Astrocyte (in vitro differentiated cells and primary cell): Measurements from ENCODE around the gene FKBP11. TPM values are rescaled to one million over a fixed set of nuclear protein-coding genes. Genes with fewer than 3 reads are reported as not detected.

ENCODE experiments used
- DNase-seq: peaks from one replicate; pipeline ENCODE4 v3.0.0-alpha.2; 2010; ENCODE audit warnings: low read depth
- FAIRE-seq: peaks from 2 replicates; lab custom pipeline; 2011; peaks lifted over from hg19 to GRCh38; lab: Jason Lieb, UNC
- H2AFZ ChIP-seq: 2 replicates; pipeline ENCODE4 v1.6.0; 2012; ENCODE audit warnings: low read depth, low read length, inconsistent platforms
- H3K27ac ChIP-seq: 2 replicates; pipeline ENCODE4 v1.5.1; 2011; ENCODE audit warnings: low read depth, low read length, inconsistent platforms
- H3K27me3 ChIP-seq: 2 replicates; pipeline ENCODE4 v1.6.0; 2011; ENCODE audit warnings: low read length, inconsistent platforms; ENCODE audit not compliant: insufficient read depth
- H3K36me3 ChIP-seq: 2 replicates; pipeline ENCODE4 v1.5.1; 2011; ENCODE audit warnings: low read length, inconsistent platforms; ENCODE audit not compliant: insufficient read depth
- H3K4me1 ChIP-seq: 2 replicates; pipeline ENCODE4 v1.5.1; 2011; ENCODE audit warnings: low read length, inconsistent platforms; ENCODE audit not compliant: insufficient read depth
- H3K4me2 ChIP-seq: 2 replicates; pipeline ENCODE4 v1.6.0; 2012; ENCODE audit warnings: low read length, inconsistent platforms
- H3K4me3 ChIP-seq: 2 replicates; pipeline ENCODE4 v1.5.1; 2011; ENCODE audit warnings: low read depth, mild to moderate bottlenecking, low read length, inconsistent platforms; ENCODE audit not compliant: insufficient read depth
- H3K79me2 ChIP-seq: 2 replicates; pipeline ENCODE4 v1.6.0; 2012; ENCODE audit warnings: mild to moderate bottlenecking, low read length, inconsistent platforms; ENCODE audit not compliant: insufficient read depth
- H3K9ac ChIP-seq: 2 replicates; pipeline ENCODE4 v1.6.0; 2012; ENCODE audit warnings: mild to moderate bottlenecking, low read length, inconsistent platforms
- H3K9me3 ChIP-seq: 2 replicates; pipeline ENCODE4 v1.5.1; 2012; ENCODE audit warnings: low read depth, mild to moderate bottlenecking, low read length, inconsistent platforms; ENCODE audit not compliant: insufficient read depth
- H4K20me1 ChIP-seq: 2 replicates; pipeline ENCODE4 v1.6.0; 2012; ENCODE audit warnings: low read length, inconsistent platforms; ENCODE audit not compliant: insufficient read depth
- H3K27ac Mint-ChIP-seq: one replicate; pipeline ENCODE4 v1.8.0; 2021; ENCODE audit warnings: mild to moderate bottlenecking, mixed read lengths; ENCODE audit not compliant: unreplicated experiment
- H3K27me3 Mint-ChIP-seq: one replicate; pipeline ENCODE4 v1.8.0; 2021; ENCODE audit warnings: low read depth, mixed read lengths; ENCODE audit not compliant: unreplicated experiment
- H3K36me3 Mint-ChIP-seq: one replicate; pipeline ENCODE4 v1.8.0; 2021; ENCODE audit warnings: low read depth, mixed read lengths; ENCODE audit not compliant: unreplicated experiment
- H3K4me1 Mint-ChIP-seq: one replicate; pipeline ENCODE4 v1.8.0; 2021; ENCODE audit warnings: low read depth, mixed read lengths; ENCODE audit not compliant: unreplicated experiment
- H3K4me3 Mint-ChIP-seq: one replicate; pipeline ENCODE4 v1.8.0; 2021; ENCODE audit warnings: mild to moderate bottlenecking, moderate library complexity, mixed read lengths; ENCODE audit not compliant: unreplicated experiment
- H3K9me3 Mint-ChIP-seq: one replicate; pipeline ENCODE4 v1.8.0; 2021; ENCODE audit warnings: mild to moderate bottlenecking, mixed read lengths; ENCODE audit not compliant: unreplicated experiment
- CTCF ChIP-seq: IDR thresholded peaks from 2 replicates; pipeline ENCODE4 v1.5.1; 2011; ENCODE audit warnings: low read depth, mild to moderate bottlenecking, inconsistent platforms, low read length, moderate library complexity; ENCODE audit not compliant: insufficient read depth
- EZH2 ChIP-seq: IDR thresholded peaks from 2 replicates; pipeline ENCODE4 v1.6.1; 2012; ENCODE audit warnings: mild to moderate bottlenecking, low read length, inconsistent platforms; ENCODE audit not compliant: insufficient read depth
- total RNA-seq: library from RNA; stranded (reverse); gene quantifications from 2 replicates; pipeline ENCODE4 v1.2.1, GENCODE V29; 2021

FKBP11 gene
- total RNA-seq, 1 donor from 2014 or later, result 51.2 TPM

GRCh38 chr12:48957141-48958048, 32.1 kb upstream of the FKBP11 start, which contains the start of gene ARF3:
Gene ARF3, minus strand, starts transcription at chr12:48957487. Its CDS starts 16,392 bp downstream, at chr12:48941095.
- Histone ChIP-seq H3K79me2 (peaks cover 48% of the 10 kb centered on the region), H3K9ac (peak within 1 kb of the TSS; percentile 93), H3K27me3 (peaks cover 3% of the 10 kb centered on the region), H3K4me1 (peaks cover 15% of the 10 kb centered on the region), H4K20me1 (peaks cover 39% of the 10 kb centered on the region), H3K27ac (peak within 1 kb of the TSS; percentile 74), H3K9me3 (no peaks in the 10 kb centered on the region), H2AFZ (peak within 1 kb of the TSS; percentile 90), H3K36me3 (peaks cover 10% of the 10 kb centered on the region), H3K4me2 (peak within 1 kb of the TSS; percentile 93), H3K4me3 (peak within 1 kb of the TSS; percentile 88)
- DNase-seq (peak; percentile 74), FAIRE-seq (no peak)
- Mint-ChIP-seq H3K4me3 (peak within 1 kb of the TSS; percentile 97), H3K36me3 (peaks cover 1% of the 10 kb centered on the region), H3K27me3 (no peaks in the 10 kb centered on the region), H3K9me3 (no peaks in the 10 kb centered on the region), H3K27ac (peak within 1 kb of the TSS; percentile 97), H3K4me1 (peaks cover 24% of the 10 kb centered on the region)
- TF ChIP-seq EZH2, result no peak
- TF ChIP-seq CTCF, result no peak

- peaks cover 23% of the 10 kb centered on the region for H3K4me1 Mint-ChIP-seq
- H3K36me3 Mint-ChIP-seq, result peaks cover 7% of the 10 kb centered on the region
- FAIRE-seq (no peak), DNase-seq (peak; percentile 98)
- H3K36me3 ChIP-seq, result peaks cover 15% of the 10 kb centered on the region
- H3K4me3 ChIP-seq, result peak overlapping the region; percentile 88
- peaks cover 3% of the 10 kb centered on the region for H3K27me3 ChIP-seq
- peaks cover 56% of the 10 kb centered on the region for H3K79me2 ChIP-seq
- no peaks in the 10 kb centered on the region for H3K9me3 ChIP-seq
- H3K4me2 ChIP-seq, result peak overlapping the region; percentile 93
- H3K4me1 ChIP-seq, result peaks cover 15% of the 10 kb centered on the region
- peak overlapping the region; percentile 80 for H2AFZ ChIP-seq
- peak overlapping the region; percentile 93 for H3K9ac ChIP-seq
- H3K27me3 Mint-ChIP-seq, result no peaks in the 10 kb centered on the region
- H3K9me3 Mint-ChIP-seq, result no peaks in the 10 kb centered on the region
- TF ChIP-seq EZH2 (no peak), CTCF (no peak)
- peaks cover 48% of the 10 kb centered on the region for H4K20me1 ChIP-seq
- H3K27ac ChIP-seq, result peak overlapping the region; percentile 74
- peak overlapping the region; percentile 97 for H3K27ac Mint-ChIP-seq
- H3K4me3 Mint-ChIP-seq, result peak overlapping the region; percentile 97
Measured at GRCh38 chr12:48956279-48957140, 31.2 kb upstream of the FKBP11 start.
